Suprapubic skin (tissue), 4 donors: ENCODE measurements around the gene LRRC8D.

Experiments used
- CTCF ChIP-seq, 2 donors: fragments of 200-600 bp in 1 of 2; fragments of 450-650 bp in 1 of 2; sonication (generic) in 1 of 2; IDR thresholded peaks; one replicate each; pipeline ENCODE4 v1.5.1; 2016 to 2019; ENCODE audit warnings: antibody characterized with exemption in 2 of 2, mild to moderate bottlenecking in 1 of 2, moderate library complexity in 1 of 2
- EP300 ChIP-seq: sonication (generic); formaldehyde crosslinking; IDR thresholded peaks from one replicate; pipeline ENCODE4 v1.6.1; 2017; ENCODE audit warnings: antibody characterized with exemption
- POLR2A ChIP-seq, 2 donors: fragments of 450-650 bp; IDR thresholded peaks; one replicate each; pipeline ENCODE4 v1.6.1; 2017; ENCODE audit warnings: antibody characterized with exemption in 2 of 2, mild to moderate bottlenecking in 2 of 2, moderate library complexity in 2 of 2
- POLR2AphosphoS5 ChIP-seq, 3 donors: sonication (generic); formaldehyde crosslinking; IDR thresholded peaks; one replicate each; pipeline ENCODE4 v1.6.1; 2017; ENCODE audit warnings: antibody characterized with exemption in 3 of 3

DNA sequence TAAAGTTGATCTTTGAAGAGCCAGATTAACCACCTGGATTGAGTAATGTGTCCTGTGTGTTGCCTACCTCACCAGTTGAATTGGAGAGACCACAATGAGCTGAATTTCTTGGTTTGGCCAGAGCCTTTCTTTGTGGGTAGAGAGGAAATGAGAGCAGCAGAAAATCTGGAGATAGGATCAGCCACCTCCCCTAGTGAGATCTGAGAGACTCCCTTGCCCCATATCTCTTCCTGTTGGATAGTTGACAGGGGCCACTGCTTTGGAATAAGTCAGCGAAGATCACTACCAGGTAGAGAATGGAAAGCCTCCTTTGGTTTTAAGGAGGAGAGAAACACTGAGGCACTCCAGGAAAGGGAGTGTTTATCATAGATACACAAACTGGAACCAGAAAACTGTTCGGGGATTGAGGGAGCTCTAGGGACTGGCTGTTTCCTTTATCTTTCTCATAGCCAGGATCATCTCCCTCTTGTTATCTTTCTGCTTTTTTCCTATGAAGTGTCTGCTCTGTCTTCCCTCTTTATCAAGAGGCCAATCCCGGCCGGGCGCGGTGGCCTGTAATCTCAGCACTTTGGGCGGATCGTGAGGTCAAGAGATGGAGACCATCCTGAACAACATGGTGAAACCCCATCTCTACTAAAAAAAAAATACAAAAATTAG is 152.8 kb downstream of the LRRC8D start:
- TF ChIP-seq POLR2A (IDR thresholded peaks at IDR 0.05) (no peak), EP300 (no peak), CTCF (IDR thresholded peaks at IDR 0.05) (no peak), POLR2AphosphoS5 (IDR thresholded peaks at IDR 0.05) (no peak)
